GM23338 (cell line): ENCODE measurements around the gene APPBP2. TPM values are rescaled to one million over a fixed set of nuclear protein-coding genes. Genes with fewer than 3 reads are reported as not detected.

Source experiments
- ATAC-seq: fragments of 200-7000 bp; cut with Tn5 transposase; 3 replicates; pipeline ENCODE4 v1.9.1; 2020
- DNase-seq: peaks from one replicate; pipeline ENCODE4 v3.0.0-alpha.2; 2015; ENCODE audit warnings: low spot score
- H2AFZ ChIP-seq: fragments of 200-600 bp; sonication (generic); 2 replicates; pipeline ENCODE4 v1.8.0; 2016; ENCODE audit warnings: antibody characterized with exemption, mild to moderate bottlenecking, moderate library complexity
- H3F3A ChIP-seq: fragments of 200-600 bp; sonication (generic); replicated peaks from 2 replicates; pipeline ENCODE4 v1.8.0; 2017; ENCODE audit warnings: antibody characterized with exemption, mixed run types, low read depth
- H3K27ac ChIP-seq: fragments of 200-600 bp; sonication (generic); 2 replicates; pipeline ENCODE4 v1.6.1; 2016; ENCODE audit warnings: low read depth
- H3K27me3 ChIP-seq: fragments of 200-600 bp; sonication (generic); 2 replicates; pipeline ENCODE4 v1.8.0; 2016; ENCODE audit warnings: mild to moderate bottlenecking, mixed run types, moderate library complexity; ENCODE audit not compliant: insufficient read depth
- H3K36me3 ChIP-seq: fragments of 200-600 bp; sonication (generic); 2 replicates; pipeline ENCODE4 v1.8.0; 2016; ENCODE audit warnings: mild to moderate bottlenecking; ENCODE audit not compliant: insufficient read depth
- H3K4me1 ChIP-seq: fragments of 200-600 bp; sonication (generic); 2 replicates; pipeline ENCODE4 v1.8.0; 2016; ENCODE audit warnings: mild to moderate bottlenecking, moderate library complexity; ENCODE audit not compliant: insufficient read depth
- H3K4me2 ChIP-seq: fragments of 200-600 bp; sonication (generic); 2 replicates; pipeline ENCODE4 v1.7.1; 2017; ENCODE audit warnings: mixed run types
- H3K4me3 ChIP-seq: fragments of 200-600 bp; sonication (generic); 2 replicates; pipeline ENCODE4 v1.6.1; 2016; ENCODE audit warnings: mixed run types
- H3K79me2 ChIP-seq: fragments of 200-600 bp; sonication (generic); replicated peaks from 2 replicates; pipeline ENCODE4 v1.8.0; 2017; ENCODE audit warnings: mild to moderate bottlenecking; ENCODE audit not compliant: insufficient read depth
- H3K9me2 ChIP-seq: fragments of 200-600 bp; sonication (generic); 2 replicates; pipeline ENCODE4 v1.8.0; 2017; ENCODE audit not compliant: insufficient read depth
- H4K20me1 ChIP-seq: fragments of 200-600 bp; sonication (generic); replicated peaks from 2 replicates; pipeline ENCODE4 v1.8.0; 2017; ENCODE audit warnings: mild to moderate bottlenecking; ENCODE audit not compliant: insufficient read depth
- H3K27ac Mint-ChIP-seq: 2 replicates; pipeline ENCODE4 v1.8.0; 2020; ENCODE audit warnings: inconsistent platforms, mild to moderate bottlenecking, moderate library complexity, mixed read lengths
- H3K27me3 Mint-ChIP-seq: 3 replicates; pipeline ENCODE4 v1.8.0; 2022; ENCODE audit warnings: low read depth, mild to moderate bottlenecking, moderate library complexity, mixed read lengths, inconsistent platforms; ENCODE audit not compliant: insufficient read depth, poor library complexity
- H3K36me3 Mint-ChIP-seq: 3 replicates; pipeline ENCODE4 v1.8.0; 2021; ENCODE audit warnings: low read depth, mild to moderate bottlenecking, inconsistent platforms, moderate library complexity, mixed read lengths
- H3K4me1 Mint-ChIP-seq: 3 replicates; pipeline ENCODE4 v1.8.0; 2020; ENCODE audit warnings: mild to moderate bottlenecking, inconsistent platforms, mixed read lengths
- H3K4me3 Mint-ChIP-seq: 3 replicates; pipeline ENCODE4 v1.8.0; 2021; ENCODE audit warnings: moderate library complexity, mild to moderate bottlenecking, inconsistent platforms, mixed read lengths
- H3K9me3 Mint-ChIP-seq: 3 replicates; pipeline ENCODE4 v1.8.0; 2020; ENCODE audit warnings: moderate library complexity, mild to moderate bottlenecking, inconsistent platforms, mixed read lengths
- CREB1 ChIP-seq: fragments of 250-450 bp; sonication (Bioruptor Pico); IDR thresholded peaks from 2 replicates; pipeline ENCODE4 v1.5.0; 2020; ENCODE audit warnings: low read depth, mild to moderate bottlenecking, moderate library complexity
- CTCF ChIP-seq, 2 experiments: fragments of 200-600 bp in 1 of 2; sonication (generic) in 1 of 2; conservative IDR thresholded peaks; 2 replicates each; pipeline versions ENCODE4 v1.5.1 to v1.6.1; 2016 to 2017; ENCODE audit warnings: antibody characterized with exemption in 2 of 2, low read depth in 2 of 2, mild to moderate bottlenecking in 2 of 2, moderate library complexity in 1 of 2
- ETS1 ChIP-seq: IDR thresholded peaks from 2 replicates; pipeline ENCODE4 v1.6.1; 2016; ENCODE audit warnings: antibody characterized with exemption
- EZH2 ChIP-seq: fragments of 200-600 bp; sonication (generic); IDR thresholded peaks from one replicate; pipeline ENCODE4 v1.8.0; 2017; ENCODE audit warnings: antibody characterized with exemption, mild to moderate bottlenecking, low read depth; ENCODE audit not compliant: unreplicated experiment
- EZH2phosphoT487 ChIP-seq: fragments of 200-600 bp; sonication (generic); IDR thresholded peaks from one replicate; pipeline ENCODE4 v1.8.1; 2018; ENCODE audit warnings: antibody characterized with exemption; ENCODE audit not compliant: unreplicated experiment
- JUNB ChIP-seq: IDR thresholded peaks from one replicate; pipeline ENCODE4 v1.6.1; 2016; ENCODE audit warnings: antibody characterized with exemption; ENCODE audit not compliant: unreplicated experiment
- NANOG ChIP-seq: IDR thresholded peaks from 2 replicates; pipeline ENCODE4 v1.6.1; 2016; ENCODE audit warnings: antibody characterized with exemption, borderline replicate concordance
- POLR2AphosphoS5 ChIP-seq: IDR thresholded peaks from 2 replicates; pipeline ENCODE4 v1.6.1; 2016; ENCODE audit warnings: antibody characterized with exemption, low read depth
- REST ChIP-seq: IDR thresholded peaks from one replicate; pipeline ENCODE4 v1.6.1; 2018; ENCODE audit warnings: antibody characterized with exemption; ENCODE audit not compliant: unreplicated experiment
- STAT1 ChIP-seq: IDR thresholded peaks from one replicate; pipeline ENCODE4 v1.6.1; 2016; ENCODE audit warnings: antibody characterized with exemption; ENCODE audit not compliant: unreplicated experiment
- ZNF114 ChIP-seq: fragments of 250-450 bp; sonication (Bioruptor Pico); IDR thresholded peaks from 2 replicates; pipeline ENCODE4 v1.5.0; 2020; ENCODE audit warnings: mild to moderate bottlenecking, moderate library complexity
- ZNF331 ChIP-seq: fragments of 250-450 bp; sonication (Bioruptor Pico); IDR thresholded peaks from 2 replicates; pipeline ENCODE4 v1.5.0; 2020; ENCODE audit warnings: low read depth, mild to moderate bottlenecking, moderate library complexity
- ZNF462 ChIP-seq: fragments of 250-450 bp; sonication (Bioruptor Pico); IDR thresholded peaks from 2 replicates; pipeline ENCODE4 v1.5.0; 2020; ENCODE audit warnings: mild to moderate bottlenecking, moderate library complexity
- polyA plus RNA-seq: library from polyadenylated mRNA; unstranded; fragments of >200 nt; fragmentation: Nextera tagmentation; extraction: Ambion mirVana; gene quantifications from 2 replicates; pipeline ENCODE4 v1.2.1, GENCODE V29; 2016
- total RNA-seq: library from RNA; depleted of rRNA; stranded (reverse); fragments of >200 nt; shearing (Covaris generic); gene quantifications from 2 replicates; pipeline ENCODE4 v1.2.3, GENCODE V29; 2014

The APPBP2 gene
- total and polyA plus RNA-seq, 2 experiments from 2014 or later, result 9.3 to 15.0 TPM

GRCh38 chr17:60423865-60424264 lies 102.2 kb downstream of the APPBP2 start (continued):
- no peak for TF ChIP-seq STAT1

- no peaks in the 10 kb centered on the region for H3K9me2 ChIP-seq
- ATAC-seq, result peak; percentile 40
Measured at GRCh38 chr17:60422162-60422665, 103.8 kb downstream of the APPBP2 start, which contains the start of gene CHCT1. CHCT1 (plus strand) TSS chr17:60422489; CDS start chr17:60422593, 104 bp downstream.

More at GRCh38 chr17:60422162-60422665, 103.8 kb downstream of the APPBP2 start, which contains the start of gene CHCT1:
- H3K4me2 ChIP-seq, result peak within 1 kb of the TSS; percentile 95
- peak; percentile 59 for DNase-seq
- H3K27ac ChIP-seq, result no peak within 1 kb of the TSS
- no peaks in the 10 kb centered on the region for H3K79me2 ChIP-seq
- H4K20me1 ChIP-seq, result no peaks in the 10 kb centered on the region
- H3K36me3 ChIP-seq, result no peaks in the 10 kb centered on the region; the same call in 1 of the 2 replicates
- H3K36me3 Mint-ChIP-seq, result no peaks in the 10 kb centered on the region
- H3K4me3 Mint-ChIP-seq, result peak within 1 kb of the TSS; percentile 70
- H3K27me3 ChIP-seq, result peaks cover 15% of the 10 kb centered on the region
- H3K4me1 ChIP-seq, result peaks cover 9% of the 10 kb centered on the region
- H3K4me3 ChIP-seq, result peak within 1 kb of the TSS; percentile 73
- H3F3A ChIP-seq, result peaks cover 10% of the 10 kb centered on the region
- H3K9me3 Mint-ChIP-seq, result no peaks in the 10 kb centered on the region; the same call in 2 of the 3 replicates
- H3K4me1 Mint-ChIP-seq, result peaks cover 16% of the 10 kb centered on the region
- TF ChIP-seq ZNF331 (CRISPR knock-in tag) (no peak), CTCF (conservative IDR thresholded peaks at IDR 0.05; ENCODE audit: low read depth in 2 of 2) (no peak), STAT1 (no peak), EZH2phosphoT487 (no peak), ZNF114 (CRISPR knock-in tag) (no peak), NANOG (no peak), ETS1 (no peak), ZNF462 (no peak), REST (no peak), EZH2 (no peak), JUNB (no peak), POLR2AphosphoS5 (no peak), CREB1 (CRISPR knock-in tag) (no peak)
- H3K27me3 Mint-ChIP-seq, result peaks cover 5% of the 10 kb centered on the region
- H3K27ac Mint-ChIP-seq, result no peak within 1 kb of the TSS
- H2AFZ ChIP-seq, result peak within 1 kb of the TSS; percentile 100
